Stimulated activated CD4-positive, alpha-beta T cell treated with anti-CD3 and anti-CD28 coated beads, Interleukin-1b, Interleukin-23, amount 100 ng/mL, for 48 hours (primary cell): ENCODE results near the gene FGF13.

Experiments
- DNase-seq: peaks from one replicate; pipeline ENCODE4 v3.0.0-alpha.2; 2020

The FGF13 gene

DNA sequence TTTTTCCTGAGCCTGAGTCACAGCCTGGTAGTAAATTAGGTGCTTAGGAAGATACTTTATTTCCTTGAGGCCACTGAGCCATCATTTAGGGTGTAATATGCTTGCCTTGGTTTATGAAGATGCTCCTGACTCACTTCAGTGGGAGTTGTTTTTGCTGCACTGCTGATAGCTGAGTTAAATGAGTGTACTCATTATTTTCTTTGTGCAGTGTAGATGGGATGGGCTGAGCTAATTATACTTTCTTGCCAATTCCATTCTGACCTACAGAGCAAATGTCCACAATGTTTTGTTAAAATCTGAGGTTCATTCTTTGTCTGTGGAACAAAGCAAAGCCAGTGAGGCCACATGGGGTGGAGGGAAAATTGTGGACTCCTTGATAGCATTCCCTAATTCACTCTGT lies 60.0 kb downstream of the FGF13 start:
- no peak for DNase-seq

DNA sequence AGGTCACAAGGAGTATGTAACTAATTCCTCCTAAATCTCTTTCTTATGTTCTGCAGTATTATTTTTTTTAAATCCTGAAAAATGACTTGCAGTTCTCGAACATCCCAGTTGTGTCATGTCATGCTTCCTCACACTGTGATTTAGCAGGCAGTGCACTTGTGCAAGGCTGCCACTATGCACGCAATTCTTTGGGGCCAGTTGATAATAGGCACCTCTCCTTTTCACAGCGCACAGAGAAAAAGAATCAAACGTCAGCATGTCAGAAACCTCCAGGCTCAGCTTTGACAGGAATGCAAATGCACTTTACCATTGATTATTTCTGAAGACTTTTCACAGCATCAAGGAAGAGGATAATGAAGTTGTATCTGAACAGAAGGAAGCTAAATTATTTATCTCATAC lies 62.9 kb downstream of the FGF13 start:
- DNase-seq, result no peak

DNA sequence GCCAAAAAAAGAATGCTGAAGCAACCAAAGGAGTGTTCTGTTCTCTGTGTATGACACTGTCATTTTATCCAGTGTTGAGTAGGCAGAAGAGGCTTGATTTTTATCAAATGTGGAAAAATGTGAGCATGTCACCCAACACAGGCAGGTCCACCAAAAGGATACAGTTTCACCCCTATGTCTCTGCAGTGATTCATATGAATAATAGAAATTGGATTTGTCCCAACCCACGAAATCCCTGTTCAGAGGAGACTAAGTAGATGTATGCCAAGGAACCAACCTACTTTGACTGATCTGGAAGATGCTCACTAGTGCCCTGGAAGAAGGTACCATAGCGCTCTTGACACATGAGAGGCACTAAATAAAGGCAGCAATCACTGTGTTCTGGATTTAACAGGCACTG lies 72.5 kb downstream of the FGF13 start:
- DNase-seq, result no peak
